DMS153 treated with DMSO at 0.1 percent for 48 hours (cell line): ENCODE results near the gene KRTAP10-5.

ENCODE experiments used
- DNase-seq: peaks from one replicate; lab custom pipeline; 2025; ENCODE audit not compliant: unreplicated experiment; lab: John Stamatoyannopoulos, UW

Gene KRTAP10-5

GRCh38 chr21:44530903-44531605, 49.4 kb downstream of the KRTAP10-5 start:
- DNase-seq, result no peak

- no peak for DNase-seq
Observed at GRCh38 chr21:44530221-44530902, 50.0 kb downstream of the KRTAP10-5 start.

- no peak for DNase-seq
Observed at GRCh38 chr21:44529503-44530125, 50.8 kb downstream of the KRTAP10-5 start.
